Stimulated activated CD4-positive, alpha-beta T cell treated with anti-CD3 and anti-CD28 coated beads, Interleukin-15, amount 100 ng/mL, for 1 hour (primary cell): ENCODE data around the gene TFF2.

Experiments
- DNase-seq, 2 donors: peaks; one replicate each; pipeline ENCODE4 v3.0.0-alpha.2; 2020; ENCODE audit warnings: low read depth in 1 of 2, low spot score in 1 of 2

TFF2 gene

GRCh38 chr21:42366292-42367010 is 15.7 kb upstream of the TFF2 start, which contains the start of gene TFF1:
TFF1 (minus strand) TSS chr21:42366535; CDS start chr21:42366495, 40 bp downstream.
- DNase-seq, result no peak

GRCh38 chr21:42365770-42366169 is 15.0 kb upstream of the TFF2 start:
- DNase-seq, result no peak

- DNase-seq, result no peak
Observed at GRCh38 chr21:42364304-42364865, 13.6 kb upstream of the TFF2 start.

GRCh38 chr21:42363312-42363711 is 12.5 kb upstream of the TFF2 start:
- DNase-seq, result no peak

GRCh38 chr21:42362700-42363099 is 11.9 kb upstream of the TFF2 start:
- no peak for DNase-seq

GRCh38 chr21:42362198-42362597 is 11.4 kb upstream of the TFF2 start:
- no peak for DNase-seq

- no peak for DNase-seq
Observed at GRCh38 chr21:42361286-42361685, 10.5 kb upstream of the TFF2 start.

- no peak for DNase-seq
Observed at GRCh38 chr21:42360317-42360716, 9.5 kb upstream of the TFF2 start.

GRCh38 chr21:42358937-42359336 is 8.1 kb upstream of the TFF2 start:
- no peak for DNase-seq

- no peak for DNase-seq
Observed at GRCh38 chr21:42358261-42358660, 7.5 kb upstream of the TFF2 start.

GRCh38 chr21:42357307-42357706 is 6.5 kb upstream of the TFF2 start:
- no peak for DNase-seq

GRCh38 chr21:42356650-42357049 is 5.9 kb upstream of the TFF2 start:
- no peak for DNase-seq

GRCh38 chr21:42356046-42356445 is 5.3 kb upstream of the TFF2 start:
- no peak for DNase-seq

- no peak for DNase-seq
Observed at GRCh38 chr21:42353623-42354022, 2.8 kb upstream of the TFF2 start.

GRCh38 chr21:42352441-42353095 is 1.8 kb upstream of the TFF2 start:
- no peak for DNase-seq

GRCh38 chr21:42351626-42352440 is 1.0 kb upstream of the TFF2 start:
- no peak for DNase-seq

- no peak for DNase-seq
Observed at GRCh38 chr21:42350318-42350910, 380 bp downstream of the TFF2 start.

GRCh38 chr21:42349420-42350317 is 1.1 kb downstream of the TFF2 start:
- DNase-seq, result no peak

GRCh38 chr21:42348762-42349161 is 2.0 kb downstream of the TFF2 start:
- DNase-seq, result no peak
